NCI-H2171 (cell line): ENCODE results near the gene GET4.
"Not testable (repeated sequence)": the region's sequence is repeated elsewhere in the genome, so short reads cannot be mapped to it uniquely, and the experiment has no call there.

ENCODE experiments used
- DNase-seq: peaks from one replicate; lab custom pipeline; 2025; lab: John Stamatoyannopoulos, UW

The GET4 gene

GRCh38 chr7:871900-872537 is 4.3 kb upstream of the GET4 start:
- DNase-seq: no peak

- DNase-seq: not testable (repeated sequence)
Measured at GRCh38 chr7:872685-873084, 3.7 kb upstream of the GET4 start.

DNA sequence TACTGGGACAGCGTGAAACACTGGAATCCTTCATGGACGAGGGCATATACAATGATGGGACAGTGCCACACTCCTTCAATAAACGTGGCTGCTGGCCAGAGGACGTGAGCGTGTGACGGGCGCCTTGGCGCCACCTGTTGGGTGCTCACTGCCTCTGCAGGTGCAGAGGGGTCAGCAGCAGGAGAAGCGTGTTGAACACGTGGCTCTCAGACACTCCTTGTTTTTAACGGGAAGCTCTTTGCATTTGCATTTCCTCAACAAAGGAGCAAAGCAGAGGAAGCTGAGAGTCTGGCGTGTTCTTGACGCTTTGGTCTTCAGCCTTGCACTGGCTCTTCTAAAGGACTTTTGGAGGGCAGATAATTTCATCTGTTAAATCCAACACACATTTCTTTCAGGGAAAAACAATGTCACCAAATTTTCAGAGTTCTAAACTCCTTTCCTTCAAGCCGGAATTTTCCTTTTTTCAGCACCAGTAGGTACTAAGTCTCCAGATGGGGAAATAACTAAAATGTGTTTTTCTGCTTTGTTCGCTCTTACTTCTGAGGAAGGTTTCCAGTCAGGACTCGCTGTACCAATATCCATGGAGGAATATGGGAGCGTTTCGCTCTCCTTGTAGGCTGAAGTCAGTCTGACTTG is 2.9 kb upstream of the GET4 start:
- DNase-seq: peak; percentile 37

- no peak for DNase-seq
Measured at GRCh38 chr7:874031-874749, 2.2 kb upstream of the GET4 start.

DNA sequence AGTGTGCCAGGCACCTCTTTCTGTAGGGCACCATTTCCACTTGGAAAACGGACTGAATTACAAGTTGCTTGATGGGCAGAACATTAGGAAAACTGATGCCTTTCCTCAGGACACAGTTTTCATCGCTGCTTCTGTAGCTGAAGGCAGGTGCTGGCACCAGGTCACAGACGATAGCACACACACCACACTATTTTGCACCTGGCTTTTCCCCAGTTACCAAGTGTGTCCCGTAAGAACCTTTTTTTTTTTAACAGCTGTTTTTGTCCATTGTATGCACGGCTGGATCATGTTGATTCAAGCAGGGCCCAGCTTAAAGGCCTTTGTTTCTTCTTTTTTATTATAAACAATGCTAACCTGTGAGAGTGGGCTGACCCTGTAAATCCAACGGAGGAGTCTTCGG is 1.3 kb upstream of the GET4 start:
- no peak for DNase-seq

DNA sequence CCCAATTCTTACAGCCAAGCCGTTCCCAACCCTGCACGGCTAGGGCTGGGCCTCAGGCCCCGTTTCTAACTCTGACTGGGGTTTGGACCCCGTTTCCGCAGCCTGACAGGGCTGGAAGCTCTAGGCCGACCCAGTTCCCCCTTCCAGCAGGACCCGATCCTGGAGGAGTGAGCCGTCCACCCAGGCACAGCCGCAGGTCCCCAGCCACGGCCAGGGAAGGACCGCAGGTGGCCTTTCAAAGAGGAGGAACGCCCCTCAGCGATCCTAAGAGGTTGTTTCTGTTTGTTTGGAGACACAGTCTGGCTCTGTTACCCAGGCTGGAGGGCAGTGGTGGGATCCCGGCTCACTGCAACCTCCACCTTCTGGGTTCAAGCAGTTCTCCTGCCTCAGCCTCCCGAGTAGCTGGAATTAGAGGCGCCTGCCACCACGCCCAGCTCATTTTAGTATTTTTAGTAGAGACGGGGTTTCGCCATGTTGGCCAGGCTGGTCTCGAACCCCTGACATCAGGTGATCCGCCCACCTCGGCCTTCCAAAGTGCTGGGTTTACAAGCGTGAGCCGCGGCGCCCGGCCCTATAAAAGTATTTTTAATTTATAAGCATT is 778 bp upstream of the GET4 start:
- no peak for DNase-seq

DNA sequence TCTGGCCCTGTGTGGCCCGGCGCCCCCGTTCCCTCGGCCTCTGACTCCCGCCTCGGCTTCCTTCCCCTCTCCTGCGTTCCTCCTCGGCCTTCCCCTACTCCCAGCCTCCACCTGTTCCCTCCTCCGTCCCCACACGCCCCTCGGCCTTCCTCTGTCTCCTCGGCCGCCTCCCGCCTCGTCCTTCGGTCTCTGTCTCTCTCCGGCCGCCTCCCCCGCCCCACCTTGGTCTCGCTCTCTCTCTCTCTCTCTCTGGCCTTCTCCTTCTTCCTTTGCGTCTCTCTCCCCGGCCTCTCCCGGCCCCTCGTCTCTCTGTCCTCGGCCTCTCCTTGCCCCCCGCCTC is 588 bp downstream of the GET4 start:
- DNase-seq: no peak

- DNase-seq: no peak
Measured at GRCh38 chr7:877312-878232, 1.2 kb downstream of the GET4 start.

- no peak for DNase-seq
Measured at GRCh38 chr7:879093-879492, 2.7 kb downstream of the GET4 start.

GRCh38 chr7:879706-880105 is 3.4 kb downstream of the GET4 start:
- no peak for DNase-seq

DNA sequence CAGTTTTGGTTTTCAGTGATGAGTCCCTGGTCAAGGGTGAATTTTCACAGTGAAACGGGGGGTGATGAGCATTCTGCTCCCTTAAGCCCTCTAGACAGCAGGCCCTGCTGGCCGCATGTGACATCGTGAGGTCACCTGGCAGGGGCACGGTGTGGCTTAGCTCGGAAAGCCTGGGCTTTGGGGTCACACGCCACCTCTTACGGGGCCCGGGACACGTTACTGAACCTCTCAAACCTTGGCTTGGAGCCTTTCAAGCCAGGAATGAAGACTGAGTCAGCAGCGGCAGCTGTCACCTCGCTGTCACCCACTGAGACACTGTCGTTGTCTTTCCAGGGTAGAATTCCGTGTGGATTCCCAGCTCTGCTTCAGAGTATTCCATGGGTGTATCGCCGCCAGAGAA is 4.1 kb downstream of the GET4 start:
- no peak for DNase-seq

- no peak for DNase-seq
Measured at GRCh38 chr7:881441-882234, 5.3 kb downstream of the GET4 start.

GRCh38 chr7:882336-883035 is 6.1 kb downstream of the GET4 start:
- DNase-seq: no peak

GRCh38 chr7:883055-884021 is 7.0 kb downstream of the GET4 start:
- no peak for DNase-seq

- DNase-seq: no peak
Measured at GRCh38 chr7:884191-885003, 8.0 kb downstream of the GET4 start.

DNA sequence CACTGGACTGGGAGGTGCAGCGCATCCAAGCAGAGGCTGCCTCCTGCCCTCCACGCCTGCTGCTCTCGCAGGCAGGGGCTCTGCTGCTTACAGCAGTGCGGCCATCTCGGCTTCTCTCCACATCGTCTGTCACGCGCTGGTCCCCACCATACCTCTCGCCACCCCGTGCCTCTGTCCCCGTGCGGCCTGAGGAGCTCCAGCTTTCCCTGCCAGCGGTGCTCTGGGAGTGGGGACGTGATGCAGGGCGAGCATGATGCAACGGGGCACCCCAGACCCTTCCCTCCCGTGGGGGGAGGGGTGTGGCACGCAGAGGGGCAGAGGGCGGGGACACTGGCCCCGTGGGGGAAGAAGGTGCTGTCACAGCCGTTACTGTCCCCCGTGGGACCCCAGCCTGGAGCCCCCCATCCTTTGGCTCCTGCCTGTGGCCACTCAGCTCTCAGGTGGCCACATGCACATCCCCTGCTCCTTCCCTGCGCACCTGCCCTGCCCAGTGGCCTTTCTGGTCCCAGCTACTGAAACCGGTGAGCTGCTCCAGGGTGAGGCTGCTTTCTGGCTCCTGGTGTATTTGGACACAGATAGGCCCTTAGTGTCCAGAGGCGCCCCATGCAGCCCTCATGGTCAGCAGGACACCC is 9.0 kb downstream of the GET4 start:
- no peak for DNase-seq

DNA sequence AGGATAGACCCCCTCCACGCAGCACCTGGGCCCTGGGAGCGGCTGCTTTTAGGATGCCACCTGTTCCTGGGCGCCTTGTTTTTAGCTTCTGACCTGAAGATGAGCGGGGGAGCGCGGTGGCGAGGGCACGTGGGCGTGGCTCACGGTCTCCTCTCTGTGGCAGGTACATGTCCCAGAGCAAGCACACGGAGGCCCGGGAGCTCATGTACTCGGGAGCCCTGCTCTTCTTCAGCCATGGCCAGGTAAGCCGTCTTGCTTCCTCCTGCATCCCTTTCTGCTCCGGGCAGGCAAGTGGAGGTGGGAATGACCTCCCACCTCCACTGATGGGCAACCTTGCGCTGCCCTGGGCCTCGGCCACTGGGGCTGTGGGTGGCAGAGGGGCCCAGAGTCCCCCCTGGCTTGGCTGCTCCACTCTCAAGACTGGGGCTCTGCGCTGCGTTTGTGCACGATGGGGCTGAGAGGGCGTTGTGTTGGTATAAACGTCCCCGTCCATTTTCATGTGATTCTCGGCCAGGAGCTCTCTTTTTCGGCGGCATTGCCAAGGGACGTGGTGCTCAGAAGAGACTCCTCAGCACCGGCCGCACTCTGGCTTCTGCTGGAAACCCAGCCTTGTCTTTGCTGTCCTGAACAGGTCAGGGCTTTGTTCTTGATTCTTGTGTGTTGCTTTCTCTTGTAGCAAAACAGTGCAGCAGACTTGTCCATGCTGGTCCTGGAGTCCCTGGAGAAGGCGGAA is 9.7 kb downstream of the GET4 start:
- no peak for DNase-seq
